Measurements from ENCODE around the gene ST8SIA6. TPM values are rescaled to one million over a fixed set of nuclear protein-coding genes. Genes with fewer than 3 reads are reported as not detected.

Gene ST8SIA6
- total RNA-seq, 1 donor from 2014 or later = 2.5 TPM

- no peak for ATAC-seq
- DNase-seq (ENCODE audit: low spot score) = no peak
- intact Hi-C loops (cut with DNase I) = no loop called here
Measured at GRCh38 chr10:17429490-17429889, 24.9 kb downstream of the ST8SIA6 start.

GRCh38 chr10:17428351-17429097 lies 25.9 kb downstream of the ST8SIA6 start:
- intact Hi-C loops (cut with DNase I) = no loop called here
- DNase-seq (ENCODE audit: low spot score) = no peak
- ATAC-seq = no peak

GRCh38 chr10:17427666-17428350 lies 26.6 kb downstream of the ST8SIA6 start:
- intact Hi-C loops (cut with DNase I) = no loop called here
- ATAC-seq (no peak), DNase-seq (ENCODE audit: low spot score) (no peak)

GRCh38 chr10:17427201-17427600 lies 27.2 kb downstream of the ST8SIA6 start:
- ATAC-seq (no peak), DNase-seq (ENCODE audit: low spot score) (no peak)
- intact Hi-C loops (cut with DNase I) = no loop called here

GRCh38 chr10:17426263-17426750 lies 28.1 kb downstream of the ST8SIA6 start:
- ATAC-seq = no peak
- DNase-seq (ENCODE audit: low spot score) = no peak
- intact Hi-C loops (cut with DNase I) = no loop called here

- intact Hi-C loops (cut with DNase I) = no loop called here
- DNase-seq (ENCODE audit: low spot score) (no peak), ATAC-seq (no peak)
Measured at GRCh38 chr10:17425584-17426262, 28.7 kb downstream of the ST8SIA6 start.

- intact Hi-C loops (cut with DNase I) = no loop called here
- ATAC-seq (no peak), DNase-seq (ENCODE audit: low spot score) (no peak)
Measured at GRCh38 chr10:17423632-17424186, 30.7 kb downstream of the ST8SIA6 start.

GRCh38 chr10:17422931-17423330 lies 31.5 kb downstream of the ST8SIA6 start:
- no peak for ATAC-seq
- intact Hi-C loops (cut with DNase I) = no loop called here
- no peak for DNase-seq (ENCODE audit: low spot score)

GRCh38 chr10:17418249-17418648 lies 36.1 kb downstream of the ST8SIA6 start:
- intact Hi-C loops (cut with DNase I) = no loop called here
- DNase-seq (ENCODE audit: low spot score) = no peak
- ATAC-seq = no peak

- no peak for DNase-seq (ENCODE audit: low spot score)
- ATAC-seq = no peak
- intact Hi-C loops (cut with DNase I) = no loop called here
Measured at GRCh38 chr10:17416442-17417211, 37.8 kb downstream of the ST8SIA6 start.

GRCh38 chr10:17415046-17415658 lies 39.2 kb downstream of the ST8SIA6 start:
- DNase-seq (ENCODE audit: low spot score) = no peak
- intact Hi-C loops (cut with DNase I) = no loop called here
- no peak for ATAC-seq

- intact Hi-C loops (cut with DNase I) = no loop called here
- DNase-seq (ENCODE audit: low spot score) (no peak), ATAC-seq (no peak)
Measured at GRCh38 chr10:17414484-17414883, 39.9 kb downstream of the ST8SIA6 start.

- no peak for DNase-seq (ENCODE audit: low spot score)
- no peak for ATAC-seq
- intact Hi-C loops (cut with DNase I) = no loop called here
Measured at GRCh38 chr10:17413876-17414275, 40.5 kb downstream of the ST8SIA6 start.

GRCh38 chr10:17412323-17412722 lies 42.1 kb downstream of the ST8SIA6 start:
- no peak for DNase-seq (ENCODE audit: low spot score)
- ATAC-seq = no peak
- intact Hi-C loops (cut with DNase I) = no loop called here

- ATAC-seq (no peak), DNase-seq (ENCODE audit: low spot score) (no peak)
- intact Hi-C loops (cut with DNase I) = no loop called here
Measured at GRCh38 chr10:17410907-17411306, 43.5 kb downstream of the ST8SIA6 start.

GRCh38 chr10:17409170-17409733 lies 45.1 kb downstream of the ST8SIA6 start:
- intact Hi-C loops (cut with DNase I) = no loop called here
- no peak for ATAC-seq
- no peak for DNase-seq (ENCODE audit: low spot score)

- intact Hi-C loops (cut with DNase I) = no loop called here
- DNase-seq (ENCODE audit: low spot score) = no peak
- ATAC-seq = no peak
Measured at GRCh38 chr10:17407047-17407446, 47.3 kb downstream of the ST8SIA6 start.

Data from sciatic nerve (tissue), 2 donors.